Neural progenitor cell (in vitro differentiated cells): ENCODE data around the gene BICDL2. TPM values are rescaled to one million over a fixed set of nuclear protein-coding genes. Genes with fewer than 3 reads are reported as not detected.

Source experiments
- DNase-seq: peaks from one replicate; pipeline ENCODE4 v3.0.0-alpha.2; 2016; ENCODE audit warnings: low spot score
- H2AFZ ChIP-seq: fragments of 200-600 bp; sonication (generic); replicated peaks from 2 replicates; pipeline ENCODE4 v1.6.1; 2016; ENCODE audit warnings: antibody characterized with exemption
- H3F3A ChIP-seq: fragments of 200-600 bp; sonication (generic); 2 replicates; pipeline ENCODE4 v1.6.1; 2016; ENCODE audit warnings: antibody characterized with exemption, low read depth
- H3K27ac ChIP-seq: fragments of 200-600 bp; sonication (generic); 2 replicates; pipeline ENCODE4 v1.5.1; 2016; ENCODE audit warnings: mild to moderate bottlenecking
- H3K27me3 ChIP-seq: fragments of 200-600 bp; sonication (generic); 2 replicates; pipeline ENCODE4 v1.6.1; 2016; ENCODE audit warnings: mild to moderate bottlenecking, moderate library complexity
- H3K36me3 ChIP-seq: fragments of 200-600 bp; sonication (generic); 2 replicates; pipeline ENCODE4 v1.5.1; 2016
- H3K4me1 ChIP-seq: fragments of 200-600 bp; sonication (generic); 2 replicates; pipeline ENCODE4 v1.6.1; 2016; ENCODE audit warnings: mixed run types
- H3K4me2 ChIP-seq: fragments of 200-600 bp; sonication (generic); 2 replicates; pipeline ENCODE4 v1.6.1; 2016
- H3K4me3 ChIP-seq: fragments of 200-600 bp; sonication (generic); 2 replicates; pipeline ENCODE4 v1.5.1; 2016
- H3K79me2 ChIP-seq: fragments of 200-600 bp; sonication (generic); 2 replicates; pipeline ENCODE4 v1.6.1; 2016; ENCODE audit warnings: low read depth
- H3K9ac ChIP-seq: fragments of 200-600 bp; sonication (generic); 2 replicates; pipeline ENCODE4 v1.6.1; 2016
- H3K9me3 ChIP-seq: fragments of 200-600 bp; sonication (generic); 2 replicates; pipeline ENCODE4 v1.5.1; 2016; ENCODE audit warnings: low read depth
- H4K20me1 ChIP-seq: fragments of 200-600 bp; sonication (generic); 2 replicates; pipeline ENCODE4 v1.6.1; 2016; ENCODE audit warnings: low read depth
- H3K27ac Mint-ChIP-seq: 3 replicates; pipeline ENCODE4 v1.8.0; 2021; ENCODE audit warnings: mixed read lengths
- H3K27me3 Mint-ChIP-seq: 2 replicates; pipeline ENCODE4 v1.8.0; 2022; ENCODE audit warnings: low read depth, mild to moderate bottlenecking, inconsistent platforms, moderate library complexity, mixed read lengths; ENCODE audit not compliant: insufficient read depth
- H3K36me3 Mint-ChIP-seq: 3 replicates; pipeline ENCODE4 v1.8.0; 2021; ENCODE audit warnings: mixed read lengths
- H3K4me1 Mint-ChIP-seq: 3 replicates; pipeline ENCODE4 v1.8.0; 2021; ENCODE audit warnings: mixed read lengths
- H3K4me3 Mint-ChIP-seq: 3 replicates; pipeline ENCODE4 v1.8.0; 2021; ENCODE audit warnings: mild to moderate bottlenecking, moderate library complexity, mixed read lengths
- H3K9me3 Mint-ChIP-seq: 3 replicates; pipeline ENCODE4 v1.8.0; 2020; ENCODE audit warnings: mixed read lengths
- EZH2 ChIP-seq: fragments of 200-600 bp; sonication (generic); IDR thresholded peaks from 2 replicates; pipeline ENCODE4 v1.6.1; 2017; ENCODE audit warnings: antibody characterized with exemption, mild to moderate bottlenecking, moderate library complexity
- EZH2phosphoT487 ChIP-seq: fragments of 200-600 bp; sonication (generic); IDR thresholded peaks from 2 replicates; pipeline ENCODE4 v1.6.1; 2017; ENCODE audit warnings: antibody characterized with exemption
- total RNA-seq: library from RNA; depleted of rRNA; stranded (reverse); fragments of >200 nt; gene quantifications from 2 replicates; pipeline ENCODE4 v1.2.3, GENCODE V29; 2015; ENCODE audit warnings: low replicate concordance
- TF ChIP-seq, protein P1 (sequence below): fragments of 200-600 bp; sonication (generic); IDR thresholded peaks from 2 replicates; pipeline ENCODE4 v1.5.1; 2017; ENCODE audit warnings: antibody characterized with exemption, mild to moderate bottlenecking

Gene BICDL2
- total RNA-seq, 1 donor from 2014 or later: not detected

DNA sequence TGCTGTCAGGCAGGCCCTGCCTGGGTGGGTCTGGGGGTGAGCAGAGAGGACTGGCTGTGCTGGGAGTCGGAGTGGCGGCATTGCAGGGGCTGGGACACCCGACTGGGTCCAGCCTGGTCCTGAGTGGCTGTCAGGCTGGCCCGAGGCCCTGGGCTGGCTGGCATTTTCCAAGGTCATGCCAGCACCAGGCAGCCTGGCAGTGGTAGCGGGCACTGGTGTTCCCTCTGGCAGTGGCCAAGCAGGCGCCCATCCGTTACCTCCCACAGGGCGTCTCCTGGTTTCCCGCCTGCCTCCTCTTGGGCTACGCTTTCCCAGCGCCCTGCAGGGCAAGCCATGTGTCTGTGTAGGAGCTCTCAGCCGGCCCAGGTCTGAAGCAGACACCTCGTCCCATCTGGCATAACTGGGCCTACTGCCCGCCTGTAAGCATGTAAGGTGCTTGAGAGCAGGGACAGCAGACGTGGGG lies 50.8 kb downstream of the BICDL2 start:
- Mint-ChIP-seq H3K27me3 (peaks cover 6% of the 10 kb centered on the region), H3K4me3 (no peak overlapping the region)
- peaks cover 7% of the 10 kb centered on the region for H3K27me3 ChIP-seq

DNA sequence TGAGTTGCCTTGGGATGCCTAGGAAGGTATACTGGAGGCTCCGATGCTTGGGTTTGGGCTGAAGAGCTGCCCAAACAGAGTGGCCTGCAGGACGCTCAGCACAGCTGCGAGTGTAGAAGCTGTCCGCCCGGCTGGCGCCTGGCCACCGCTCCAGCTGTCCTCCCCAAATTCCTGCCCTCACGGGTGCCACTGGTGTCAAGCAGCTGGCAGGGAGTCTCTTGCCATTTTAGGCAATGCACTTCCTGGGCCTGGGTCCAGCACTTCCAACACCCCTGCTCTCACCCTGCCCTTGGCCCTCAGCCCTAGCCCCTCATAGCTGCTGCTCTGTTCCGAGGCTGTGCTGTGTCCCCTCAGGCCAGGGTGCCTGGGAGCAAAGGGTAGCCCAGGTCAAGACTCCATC lies 51.3 kb downstream of the BICDL2 start:
- Histone ChIP-seq H3K79me2 (no peaks in the 10 kb centered on the region), H4K20me1 (no peaks in the 10 kb centered on the region), H3K4me1 (peaks cover 25% of the 10 kb centered on the region), H2AFZ (no peak overlapping the region), H3K9ac (no peak overlapping the region), H3K27ac (no peak overlapping the region), H3K27me3 (peaks cover 7% of the 10 kb centered on the region), H3K4me3 (no peak overlapping the region), H3K4me2 (no peak overlapping the region), H3K9me3 (no peaks in the 10 kb centered on the region), H3F3A (peaks cover 38% of the 10 kb centered on the region), H3K36me3 (no peaks in the 10 kb centered on the region)
- Mint-ChIP-seq H3K27me3 (peaks cover 6% of the 10 kb centered on the region), H3K4me1 (peaks cover 20% of the 10 kb centered on the region), H3K36me3 (no peaks in the 10 kb centered on the region), H3K9me3 (no peaks in the 10 kb centered on the region), H3K27ac (no peak overlapping the region), H3K4me3 (no peak overlapping the region)
- TF ChIP-seq EZH2phosphoT487 (no peak), EZH2 (no peak)
- TF ChIP-seq, protein P1, sequence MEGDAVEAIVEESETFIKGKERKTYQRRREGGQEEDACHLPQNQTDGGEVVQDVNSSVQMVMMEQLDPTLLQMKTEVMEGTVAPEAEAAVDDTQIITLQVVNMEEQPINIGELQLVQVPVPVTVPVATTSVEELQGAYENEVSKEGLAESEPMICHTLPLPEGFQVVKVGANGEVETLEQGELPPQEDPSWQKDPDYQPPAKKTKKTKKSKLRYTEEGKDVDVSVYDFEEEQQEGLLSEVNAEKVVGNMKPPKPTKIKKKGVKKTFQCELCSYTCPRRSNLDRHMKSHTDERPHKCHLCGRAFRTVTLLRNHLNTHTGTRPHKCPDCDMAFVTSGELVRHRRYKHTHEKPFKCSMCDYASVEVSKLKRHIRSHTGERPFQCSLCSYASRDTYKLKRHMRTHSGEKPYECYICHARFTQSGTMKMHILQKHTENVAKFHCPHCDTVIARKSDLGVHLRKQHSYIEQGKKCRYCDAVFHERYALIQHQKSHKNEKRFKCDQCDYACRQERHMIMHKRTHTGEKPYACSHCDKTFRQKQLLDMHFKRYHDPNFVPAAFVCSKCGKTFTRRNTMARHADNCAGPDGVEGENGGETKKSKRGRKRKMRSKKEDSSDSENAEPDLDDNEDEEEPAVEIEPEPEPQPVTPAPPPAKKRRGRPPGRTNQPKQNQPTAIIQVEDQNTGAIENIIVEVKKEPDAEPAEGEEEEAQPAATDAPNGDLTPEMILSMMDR: no peak
- DNase-seq: no peak

More for the DNA sequence above, 50.8 kb downstream of the BICDL2 start:
- Histone ChIP-seq H3K4me3 (no peak overlapping the region), H3K79me2 (no peaks in the 10 kb centered on the region), H3K27ac (no peak overlapping the region), H2AFZ (no peak overlapping the region), H4K20me1 (no peaks in the 10 kb centered on the region), H3K4me2 (no peak overlapping the region), H3K36me3 (no peaks in the 10 kb centered on the region), H3K9ac (no peak overlapping the region), H3K4me1 (peaks cover 22% of the 10 kb centered on the region), H3F3A (peaks cover 33% of the 10 kb centered on the region), H3K9me3 (no peaks in the 10 kb centered on the region)
- no peaks in the 10 kb centered on the region for H3K9me3 Mint-ChIP-seq
- H3K4me1 Mint-ChIP-seq: peaks cover 18% of the 10 kb centered on the region
- H3K36me3 Mint-ChIP-seq: no peaks in the 10 kb centered on the region
- no peak for DNase-seq
- TF ChIP-seq EZH2phosphoT487 (no peak), EZH2 (no peak)
- TF ChIP-seq, protein P1: no peak
- no peak overlapping the region for H3K27ac Mint-ChIP-seq

DNA sequence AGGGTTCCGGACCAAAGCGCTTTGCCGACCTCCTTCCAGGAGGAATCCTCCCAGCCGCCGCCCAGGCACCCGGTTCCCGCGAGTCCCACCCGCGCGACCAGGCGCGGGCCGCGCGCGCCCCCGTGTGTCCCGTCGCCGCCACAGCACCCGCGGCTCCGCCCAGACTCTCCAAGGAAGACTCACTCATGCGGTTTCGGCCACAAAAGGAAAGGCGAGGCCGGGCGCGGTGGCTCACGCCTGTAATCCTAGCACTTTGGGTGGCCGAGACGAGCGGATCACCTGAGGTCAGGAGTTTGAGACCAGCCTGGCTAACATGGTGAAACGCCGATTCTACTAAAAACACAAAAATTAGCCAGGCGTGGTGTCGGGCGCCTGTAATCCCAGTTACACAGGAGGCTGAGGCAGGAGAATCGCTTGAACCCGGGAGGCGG lies 53.0 kb downstream of the BICDL2 start:
- H3K4me3 ChIP-seq: no peak overlapping the region
- no peaks in the 10 kb centered on the region for H3K9me3 Mint-ChIP-seq

More for the DNA sequence above, 53.0 kb downstream of the BICDL2 start:
- no peaks in the 10 kb centered on the region for H3K36me3 Mint-ChIP-seq
- no peak overlapping the region for H2AFZ ChIP-seq
- DNase-seq: peak; percentile 91
- peaks cover 13% of the 10 kb centered on the region for H3K79me2 ChIP-seq
- peaks cover 20% of the 10 kb centered on the region for H3K4me1 Mint-ChIP-seq
- no peak overlapping the region for H3K27ac ChIP-seq
- TF ChIP-seq EZH2phosphoT487 (no peak), EZH2 (no peak)
- TF ChIP-seq, protein P1: peak; percentile 91
- H3K36me3 ChIP-seq: no peaks in the 10 kb centered on the region
- H3K27ac Mint-ChIP-seq: no peak overlapping the region
- peak overlapping the region; percentile 43 for H3K4me2 ChIP-seq
- H3F3A ChIP-seq: peaks cover 38% of the 10 kb centered on the region
- H3K27me3 Mint-ChIP-seq: peaks cover 6% of the 10 kb centered on the region
- no peaks in the 10 kb centered on the region for H3K9me3 ChIP-seq
- H3K27me3 ChIP-seq: peaks cover 7% of the 10 kb centered on the region
- no peak overlapping the region for H3K9ac ChIP-seq
- peaks cover 5% of the 10 kb centered on the region for H4K20me1 ChIP-seq
- H3K4me3 Mint-ChIP-seq: no peak overlapping the region
- peaks cover 28% of the 10 kb centered on the region for H3K4me1 ChIP-seq
